SK-N-SH treated with all-trans-retinoic acid at 6 μM for 48 hours (cell line): ENCODE data around the gene LRCH2.
"Not testable (repeated sequence)": the region's sequence is repeated elsewhere in the genome, so short reads cannot be mapped to it uniquely, and the experiment has no call there.

Source experiments
- ATAC-seq: fragments of 200-7000 bp; cut with Tn5 transposase; 3 replicates; pipeline ENCODE4 v1.9.1; 2020; ENCODE audit warnings: mild to moderate bottlenecking, moderate library complexity
- BACH2 ChIP-seq: fragments of 250-450 bp; sonication (Bioruptor Pico); IDR thresholded peaks from 2 replicates; pipeline ENCODE4 v1.9.0; 2021; ENCODE audit warnings: mild to moderate bottlenecking, borderline replicate concordance
- CSDC2 ChIP-seq: fragments of 250-450 bp; sonication (Bioruptor Pico); IDR thresholded peaks from 2 replicates; pipeline ENCODE4 v1.5.0; 2020; ENCODE audit warnings: mild to moderate bottlenecking, moderate library complexity
- CSRNP3 ChIP-seq: fragments of 250-450 bp; sonication (Bioruptor Pico); IDR thresholded peaks from 2 replicates; pipeline ENCODE4 v1.5.1; 2021; ENCODE audit warnings: mild to moderate bottlenecking, moderate library complexity
- ESRRG ChIP-seq: fragments of 250-450 bp; sonication (Bioruptor Pico); IDR thresholded peaks from 2 replicates; pipeline ENCODE4 v1.6.1; 2021; ENCODE audit warnings: mild to moderate bottlenecking
- OSR1 ChIP-seq: fragments of 250-450 bp; sonication (Bioruptor Pico); IDR thresholded peaks from 2 replicates; pipeline ENCODE4 v1.8.0; 2022; ENCODE audit warnings: moderate library complexity, mild to moderate bottlenecking, inconsistent platforms
- POU6F1 ChIP-seq: fragments of 250-450 bp; sonication (Bioruptor Pico); IDR thresholded peaks from 2 replicates; pipeline ENCODE4 v1.8.0; 2021; ENCODE audit warnings: low read depth, mild to moderate bottlenecking, moderate library complexity, borderline replicate concordance
- PPARA ChIP-seq: fragments of 250-450 bp; sonication (Bioruptor Pico); IDR thresholded peaks from 2 replicates; pipeline ENCODE4 v1.5.0; 2020; ENCODE audit warnings: mild to moderate bottlenecking, borderline replicate concordance
- RARB ChIP-seq: fragments of 250-450 bp; sonication (Bioruptor Pico); IDR thresholded peaks from 2 replicates; pipeline ENCODE4 v1.8.0; 2021; ENCODE audit warnings: mild to moderate bottlenecking, moderate library complexity
- SNAI2 ChIP-seq: fragments of 250-450 bp; sonication (Bioruptor Pico); IDR thresholded peaks from 2 replicates; pipeline ENCODE4 v1.5.0; 2020; ENCODE audit warnings: mild to moderate bottlenecking, moderate library complexity
- TCF4 ChIP-seq: fragments of 250-450 bp; sonication (Bioruptor Pico); IDR thresholded peaks from 2 replicates; pipeline ENCODE4 v1.8.0; 2021; ENCODE audit warnings: mild to moderate bottlenecking, moderate library complexity, borderline replicate concordance
- TOX ChIP-seq: fragments of 250-450 bp; sonication (Bioruptor Pico); IDR thresholded peaks from 2 replicates; pipeline ENCODE4 v1.8.0; 2021; ENCODE audit warnings: mild to moderate bottlenecking, moderate library complexity, borderline replicate concordance
- TSHZ2 ChIP-seq: fragments of 250-450 bp; sonication (Bioruptor Pico); IDR thresholded peaks from 2 replicates; pipeline ENCODE4 v1.5.0; 2020; ENCODE audit warnings: mild to moderate bottlenecking, moderate library complexity
- ZC3H10 ChIP-seq: fragments of 250-450 bp; sonication (Bioruptor Pico); IDR thresholded peaks from 2 replicates; pipeline ENCODE4 v1.5.1; 2021; ENCODE audit warnings: mild to moderate bottlenecking, moderate library complexity
- ZFP3 ChIP-seq: fragments of 250-450 bp; sonication (Bioruptor Pico); IDR thresholded peaks from 2 replicates; pipeline ENCODE4 v1.5.0; 2020; ENCODE audit warnings: mild to moderate bottlenecking, moderate library complexity
- ZFP30 ChIP-seq: fragments of 450-650 bp; formaldehyde crosslinking; IDR thresholded peaks from 2 replicates; pipeline ENCODE4 v1.5.0; 2022; ENCODE audit warnings: mild to moderate bottlenecking, moderate library complexity
- ZNF70 ChIP-seq: fragments of 450-650 bp; formaldehyde crosslinking; IDR thresholded peaks from 2 replicates; pipeline ENCODE4 v1.5.0; 2020; ENCODE audit warnings: mild to moderate bottlenecking, moderate library complexity
- ZNF8 ChIP-seq: fragments of 450-650 bp; formaldehyde crosslinking; IDR thresholded peaks from 2 replicates; pipeline ENCODE4 v1.5.0; 2020; ENCODE audit warnings: mild to moderate bottlenecking, moderate library complexity

Gene LRCH2

GRCh38 chrX:115214605-115215004, 19.3 kb downstream of the LRCH2 start:
- no peak for ATAC-seq
- TF ChIP-seq CSDC2 (CRISPR knock-in tag) (no peak), POU6F1 (CRISPR knock-in tag) (no peak), ZC3H10 (CRISPR knock-in tag) (no peak), CSRNP3 (CRISPR knock-in tag) (no peak), RARB (CRISPR knock-in tag) (no peak)

- no peak for TF ChIP-seq CSDC2 (CRISPR knock-in tag)
- no peak for TF ChIP-seq SNAI2 (CRISPR knock-in tag)
- no peak for TF ChIP-seq TSHZ2 (CRISPR knock-in tag)
- TF ChIP-seq ZFP3 = no peak
- no peak for TF ChIP-seq OSR1
- TF ChIP-seq TCF4 = no peak
- TF ChIP-seq RARB (CRISPR knock-in tag) = no peak
- no peak for TF ChIP-seq PPARA (CRISPR knock-in tag)
- no peak for TF ChIP-seq CSRNP3 (CRISPR knock-in tag)
- TF ChIP-seq ZC3H10 (CRISPR knock-in tag) = no peak
- TF ChIP-seq ESRRG = no peak
- TF ChIP-seq POU6F1 (CRISPR knock-in tag) = no peak
- TF ChIP-seq ZFP30 = no peak
- no peak for TF ChIP-seq TOX (CRISPR knock-in tag)
- TF ChIP-seq BACH2 (CRISPR knock-in tag) = no peak
- TF ChIP-seq, all 23 proteins: peak for 0
- no peak for ATAC-seq
Observed at GRCh38 chrX:115214151-115214550, 19.7 kb downstream of the LRCH2 start.

GRCh38 chrX:115209547-115209946, 24.3 kb downstream of the LRCH2 start:
- ATAC-seq = not testable (repeated sequence)

GRCh38 chrX:115204040-115204439, 29.9 kb downstream of the LRCH2 start:
- no peak for ATAC-seq

GRCh38 chrX:115192244-115192700, 41.6 kb downstream of the LRCH2 start:
- ATAC-seq = no peak
- TF ChIP-seq ESRRG (no peak), CSRNP3 (CRISPR knock-in tag) (no peak)
- TF ChIP-seq, all 23 proteins: peak for 0

More at GRCh38 chrX:115204040-115204439, 29.9 kb downstream of the LRCH2 start:
- TF ChIP-seq ZNF8 (CRISPR knock-in tag) (no peak), ZNF70 (no peak)
